ENCODE results near the gene MTA1.

The MTA1 gene

GRCh38 chr14:105508601-105509000 lies 89.0 kb downstream of the MTA1 start:
- no peak overlapping the region for H3K27ac ChIP-seq (ENCODE audit: low read depth, low read length)

GRCh38 chr14:105517096-105517495 lies 97.5 kb downstream of the MTA1 start:
- Histone ChIP-seq H3K27ac (ENCODE audit: low read depth, low read length) (no peak overlapping the region), H3K9me3 (ENCODE audit: control insufficient read depth, insufficient read depth, low read length) (no peaks in the 10 kb centered on the region), H3K79me2 (ENCODE audit: control insufficient read depth, low read length) (no peaks in the 10 kb centered on the region), H3K27me3 (ENCODE audit: control insufficient read depth, low read length) (peaks cover 17% of the 10 kb centered on the region), H4K20me1 (ENCODE audit: control insufficient read depth, insufficient read depth, low read depth, low read length) (no peaks in the 10 kb centered on the region), H3K4me1 (ENCODE audit: control insufficient read depth, low read length) (no peaks in the 10 kb centered on the region), H3K4me3 (ENCODE audit: low read length) (no peak overlapping the region), H3F3A (ENCODE audit: control insufficient read depth, insufficient read depth) (no peaks in the 10 kb centered on the region), H3K36me3 (ENCODE audit: control insufficient read depth, low read length) (no peaks in the 10 kb centered on the region), H3K4me2 (ENCODE audit: low read length) (no peak overlapping the region), H3K9me2 (replicated peaks; ENCODE audit: control insufficient read depth, low read length) (no peaks in the 10 kb centered on the region)
- TF ChIP-seq CTCF (IDR thresholded peaks at IDR 0.05; ENCODE audit: low read depth, low read length, poor library complexity, severe bottlenecking) (no peak), EZH2phosphoT487 (IDR thresholded peaks at IDR 0.05; ENCODE audit: borderline replicate concordance, low read length) (no peak)

More at GRCh38 chr14:105508601-105509000, 89.0 kb downstream of the MTA1 start:
- Histone ChIP-seq H3K4me2 (ENCODE audit: low read length) (no peak overlapping the region), H3K4me1 (ENCODE audit: control insufficient read depth, low read length) (no peaks in the 10 kb centered on the region), H3K36me3 (ENCODE audit: control insufficient read depth, low read length) (no peaks in the 10 kb centered on the region), H3K79me2 (ENCODE audit: control insufficient read depth, low read length) (no peaks in the 10 kb centered on the region), H3K9me2 (replicated peaks; ENCODE audit: control insufficient read depth, low read length) (no peaks in the 10 kb centered on the region), H3K4me3 (ENCODE audit: low read length) (no peak overlapping the region), H4K20me1 (ENCODE audit: control insufficient read depth, insufficient read depth, low read depth, low read length) (no peaks in the 10 kb centered on the region), H3K9me3 (ENCODE audit: control insufficient read depth, insufficient read depth, low read length) (no peaks in the 10 kb centered on the region), H3F3A (ENCODE audit: control insufficient read depth, insufficient read depth) (no peaks in the 10 kb centered on the region), H3K27me3 (ENCODE audit: control insufficient read depth, low read length) (peaks cover 3% of the 10 kb centered on the region; the same call in 1 of the 2 replicates)
- TF ChIP-seq EZH2phosphoT487 (IDR thresholded peaks at IDR 0.05; ENCODE audit: borderline replicate concordance, low read length) (no peak), CTCF (IDR thresholded peaks at IDR 0.05; ENCODE audit: low read depth, low read length, poor library complexity, severe bottlenecking) (no peak)

GRCh38 chr14:105519946-105520698 lies 100.5 kb downstream of the MTA1 start:
- Histone ChIP-seq H3K4me2 (ENCODE audit: low read length) (no peak overlapping the region), H3K79me2 (ENCODE audit: control insufficient read depth, low read length) (no peaks in the 10 kb centered on the region), H3K4me3 (ENCODE audit: low read length) (no peak overlapping the region), H3K9me2 (replicated peaks; ENCODE audit: control insufficient read depth, low read length) (no peaks in the 10 kb centered on the region), H3K36me3 (ENCODE audit: control insufficient read depth, low read length) (no peaks in the 10 kb centered on the region), H3K9me3 (ENCODE audit: control insufficient read depth, insufficient read depth, low read length) (no peaks in the 10 kb centered on the region), H3K27ac (ENCODE audit: low read depth, low read length) (no peak overlapping the region), H3K27me3 (ENCODE audit: control insufficient read depth, low read length) (peaks cover 24% of the 10 kb centered on the region), H3F3A (ENCODE audit: control insufficient read depth, insufficient read depth) (peaks cover 6% of the 10 kb centered on the region; the same call in 1 of the 2 replicates), H4K20me1 (ENCODE audit: control insufficient read depth, insufficient read depth, low read depth, low read length) (no peaks in the 10 kb centered on the region), H3K4me1 (ENCODE audit: control insufficient read depth, low read length) (no peaks in the 10 kb centered on the region)
- no peak for TF ChIP-seq EZH2phosphoT487 (IDR thresholded peaks at IDR 0.05; ENCODE audit: borderline replicate concordance, low read length)
- TF ChIP-seq CTCF (IDR thresholded peaks at IDR 0.05; ENCODE audit: low read depth, low read length, poor library complexity, severe bottlenecking) = no peak
